Activated CD8-positive, alpha-beta T cell treated with anti-CD3 and anti-CD28 coated beads for 36 hours (primary cell): ENCODE results near the gene FAM43B. TPM values are rescaled to one million over a fixed set of nuclear protein-coding genes. Genes with fewer than 3 reads are reported as not detected.

Experiments
- ATAC-seq: fragments of 200-7000 bp; cut with Tn5 transposase; one replicate; pipeline ENCODE4 v1.10.0; 2021; ENCODE audit warnings: mild to moderate bottlenecking, moderate library complexity
- CTCF ChIA-PET: fragments of 350-600 bp; sonication (Branson Sonifier 250); formaldehyde crosslinking; loops from one replicate; lab custom pipeline; 2021; ENCODE audit warnings: antibody characterized with exemption; lab: Charles Lee
- POLR2A ChIA-PET: fragments of 350-600 bp; sonication (Branson Sonifier 250); formaldehyde crosslinking; loops from one replicate; lab custom pipeline; 2021; ENCODE audit warnings: antibody characterized with exemption; lab: Charles Lee
- DNase-seq: peaks from one replicate; pipeline ENCODE4 v3.0.0-alpha.2; 2020
- H3K27ac Mint-ChIP-seq: one replicate; pipeline ENCODE4 v1.8.0; 2021; ENCODE audit warnings: mild to moderate bottlenecking, mixed read lengths
- H3K27me3 Mint-ChIP-seq: one replicate; pipeline ENCODE4 v1.8.0; 2021; ENCODE audit warnings: mixed read lengths
- H3K36me3 Mint-ChIP-seq: one replicate; pipeline ENCODE4 v1.8.0; 2021; ENCODE audit warnings: low read depth, mixed read lengths
- H3K4me1 Mint-ChIP-seq: one replicate; pipeline ENCODE4 v1.8.0; 2021; ENCODE audit warnings: low read depth, mixed read lengths
- H3K4me3 Mint-ChIP-seq: one replicate; pipeline ENCODE4 v1.8.0; 2021; ENCODE audit warnings: mild to moderate bottlenecking, moderate library complexity, mixed read lengths
- H3K9me3 Mint-ChIP-seq: one replicate; pipeline ENCODE4 v1.8.0; 2021; ENCODE audit warnings: mixed read lengths
- intact Hi-C: fragments of 100-400 bp; cut with micrococcal nuclease; formaldehyde crosslinking; loops from one replicate; pipeline ENCODE4 v1.10.0; 2022
- total RNA-seq, 2 experiments: library from RNA; stranded (reverse); gene quantifications; one replicate each; pipeline ENCODE4 v1.2.3, GENCODE V29; 2021
- TF ChIP-seq, protein P1 (sequence below): fragments of 200-600 bp; IDR thresholded peaks from one replicate; pipeline ENCODE4 v1.8.0; 2022; ENCODE audit warnings: antibody characterized with exemption, mild to moderate bottlenecking

Gene FAM43B
- total RNA-seq, 2 experiments from 2014 or later = not detected

- Mint-ChIP-seq H3K36me3 (no peaks in the 10 kb centered on the region), H3K27me3 (peaks cover 40% of the 10 kb centered on the region), H3K4me1 (no peaks in the 10 kb centered on the region), H3K27ac (no peak overlapping the region), H3K4me3 (no peak overlapping the region), H3K9me3 (no peaks in the 10 kb centered on the region)
- TF ChIP-seq, protein P1, sequence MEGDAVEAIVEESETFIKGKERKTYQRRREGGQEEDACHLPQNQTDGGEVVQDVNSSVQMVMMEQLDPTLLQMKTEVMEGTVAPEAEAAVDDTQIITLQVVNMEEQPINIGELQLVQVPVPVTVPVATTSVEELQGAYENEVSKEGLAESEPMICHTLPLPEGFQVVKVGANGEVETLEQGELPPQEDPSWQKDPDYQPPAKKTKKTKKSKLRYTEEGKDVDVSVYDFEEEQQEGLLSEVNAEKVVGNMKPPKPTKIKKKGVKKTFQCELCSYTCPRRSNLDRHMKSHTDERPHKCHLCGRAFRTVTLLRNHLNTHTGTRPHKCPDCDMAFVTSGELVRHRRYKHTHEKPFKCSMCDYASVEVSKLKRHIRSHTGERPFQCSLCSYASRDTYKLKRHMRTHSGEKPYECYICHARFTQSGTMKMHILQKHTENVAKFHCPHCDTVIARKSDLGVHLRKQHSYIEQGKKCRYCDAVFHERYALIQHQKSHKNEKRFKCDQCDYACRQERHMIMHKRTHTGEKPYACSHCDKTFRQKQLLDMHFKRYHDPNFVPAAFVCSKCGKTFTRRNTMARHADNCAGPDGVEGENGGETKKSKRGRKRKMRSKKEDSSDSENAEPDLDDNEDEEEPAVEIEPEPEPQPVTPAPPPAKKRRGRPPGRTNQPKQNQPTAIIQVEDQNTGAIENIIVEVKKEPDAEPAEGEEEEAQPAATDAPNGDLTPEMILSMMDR = no peak
- ChIA-PET POLR2A (interaction anchor here (0.5 kb wide), 1 partner anchor 18 kb away, joined by 3 read pairs; no protein-coding TSS in a partner anchor), CTCF (interaction anchor here (1.7 kb wide), 1 partner anchor 44 kb away, joined by 3 read pairs; no protein-coding TSS in a partner anchor)
- DNase-seq (peak; percentile 4), ATAC-seq (no peak)
- intact Hi-C loops = no loop called here
Measured at GRCh38 chr1:20589331-20590278, 37.2 kb downstream of the FAM43B start.

- intact Hi-C loops = no loop called here
- no peaks in the 10 kb centered on the region for H3K9me3 Mint-ChIP-seq
- H3K4me1 Mint-ChIP-seq = no peaks in the 10 kb centered on the region
- ATAC-seq (no peak), DNase-seq (no peak)
- H3K36me3 Mint-ChIP-seq = no peaks in the 10 kb centered on the region
- ChIA-PET CTCF (interaction anchor here (1.7 kb wide), 1 partner anchor 43 kb away, joined by 3 read pairs; no protein-coding TSS in a partner anchor), POLR2A (no interaction called here)
- H3K4me3 Mint-ChIP-seq = no peak overlapping the region
- TF ChIP-seq, protein P1 = no peak
- peaks cover 41% of the 10 kb centered on the region for H3K27me3 Mint-ChIP-seq
- H3K27ac Mint-ChIP-seq = no peak overlapping the region
Measured at GRCh38 chr1:20590306-20590777, 38.0 kb downstream of the FAM43B start.

DNA sequence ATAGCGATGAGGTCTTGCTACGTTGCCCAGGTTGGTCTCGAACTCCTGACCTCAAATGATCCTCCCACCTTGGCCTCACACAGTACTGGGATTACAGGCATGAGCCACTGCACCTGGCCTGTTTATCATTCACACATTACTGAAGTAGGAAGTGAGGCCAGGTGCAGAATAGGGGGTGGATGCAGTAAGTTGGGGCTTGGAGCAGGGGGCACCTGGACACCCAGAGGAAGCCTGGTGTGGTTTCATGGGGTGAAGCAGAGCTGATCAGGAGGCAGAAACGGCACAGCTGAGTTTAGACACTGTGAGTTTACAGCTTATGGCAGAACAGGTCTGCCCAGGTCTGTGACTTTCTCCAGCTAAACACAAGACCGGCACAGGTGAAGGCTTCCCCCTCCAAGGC, 41.4 kb downstream of the FAM43B start:
- peaks cover 31% of the 10 kb centered on the region for H3K27me3 Mint-ChIP-seq
- CTCF ChIA-PET = no interaction called here

GRCh38 chr1:20594746-20595145, 42.4 kb downstream of the FAM43B start:
- Mint-ChIP-seq H3K9me3 (no peaks in the 10 kb centered on the region), H3K27me3 (peaks cover 21% of the 10 kb centered on the region), H3K27ac (no peak overlapping the region), H3K36me3 (no peaks in the 10 kb centered on the region), H3K4me1 (no peaks in the 10 kb centered on the region), H3K4me3 (no peak overlapping the region)
- TF ChIP-seq, protein P1 = no peak
- no peak for DNase-seq
- POLR2A ChIA-PET = no interaction called here
- intact Hi-C loops = no loop called here
- no peak for ATAC-seq
- CTCF ChIA-PET = interaction anchor here (1.2 kb wide), 1 partner anchor 39 kb away, joined by 3 read pairs; no protein-coding TSS in a partner anchor

More for the DNA sequence above, 41.4 kb downstream of the FAM43B start:
- intact Hi-C loops = no loop called here
- POLR2A ChIA-PET = no interaction called here
- DNase-seq = no peak
- H3K27ac Mint-ChIP-seq = no peak overlapping the region
- no peaks in the 10 kb centered on the region for H3K4me1 Mint-ChIP-seq
- no peaks in the 10 kb centered on the region for H3K36me3 Mint-ChIP-seq
- TF ChIP-seq, protein P1 = no peak
- no peak for ATAC-seq
- no peaks in the 10 kb centered on the region for H3K9me3 Mint-ChIP-seq
- no peak overlapping the region for H3K4me3 Mint-ChIP-seq

DNA sequence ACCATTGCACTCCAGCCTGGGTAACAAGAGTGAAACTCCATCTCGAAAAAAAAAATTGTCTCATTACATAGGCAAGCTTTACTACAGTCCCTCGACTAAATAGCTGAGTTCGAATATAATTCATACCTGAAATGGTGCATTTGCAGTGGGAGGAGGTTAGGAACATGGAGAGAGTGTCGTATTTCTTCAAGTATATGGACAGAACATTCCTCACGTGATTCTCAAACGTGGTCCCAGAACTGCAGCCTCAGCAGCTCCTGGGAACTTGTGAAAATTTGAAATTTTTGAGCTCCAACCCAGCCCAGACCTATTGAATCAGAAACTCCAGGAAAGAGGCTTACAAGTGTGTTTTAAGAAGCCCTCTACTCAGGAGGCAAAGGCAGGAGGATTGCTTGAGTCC, 43.7 kb downstream of the FAM43B start:
- no peaks in the 10 kb centered on the region for H3K36me3 Mint-ChIP-seq
- H3K9me3 Mint-ChIP-seq = no peaks in the 10 kb centered on the region
- no peaks in the 10 kb centered on the region for H3K4me1 Mint-ChIP-seq
- no peak overlapping the region for H3K27ac Mint-ChIP-seq
- ChIA-PET CTCF (no interaction called here), POLR2A (no interaction called here)
- ATAC-seq (no peak), DNase-seq (no peak)
- H3K27me3 Mint-ChIP-seq = peaks cover 14% of the 10 kb centered on the region
- TF ChIP-seq, protein P1 = no peak
- intact Hi-C loops = no loop called here
- no peak overlapping the region for H3K4me3 Mint-ChIP-seq
